Osteocyte (in vitro differentiated cells): ENCODE measurements around the gene CAMK2B. TPM values are rescaled to one million over a fixed set of nuclear protein-coding genes. Genes with fewer than 3 reads are reported as not detected.

Experiments used
- DNase-seq: peaks from one replicate; pipeline ENCODE4 v3.0.0; 2021; ENCODE audit warnings: mixed read lengths; ENCODE audit not compliant: unreplicated experiment; ENCODE audit errors: extremely low spot score
- H3K27ac Mint-ChIP-seq: one replicate; pipeline ENCODE4 v1.8.0; 2021; ENCODE audit warnings: mild to moderate bottlenecking, mixed read lengths; ENCODE audit not compliant: unreplicated experiment
- H3K27me3 Mint-ChIP-seq: one replicate; pipeline ENCODE4 v1.8.0; 2021; ENCODE audit warnings: mixed read lengths; ENCODE audit not compliant: unreplicated experiment
- H3K36me3 Mint-ChIP-seq: one replicate; pipeline ENCODE4 v1.8.0; 2021; ENCODE audit warnings: mixed read lengths; ENCODE audit not compliant: unreplicated experiment
- H3K4me1 Mint-ChIP-seq: one replicate; pipeline ENCODE4 v1.8.0; 2021; ENCODE audit warnings: mixed read lengths; ENCODE audit not compliant: unreplicated experiment
- H3K4me3 Mint-ChIP-seq: one replicate; pipeline ENCODE4 v1.8.0; 2021; ENCODE audit warnings: mild to moderate bottlenecking, moderate library complexity, mixed read lengths; ENCODE audit not compliant: unreplicated experiment
- H3K9me3 Mint-ChIP-seq: one replicate; pipeline ENCODE4 v1.8.0; 2021; ENCODE audit warnings: mixed read lengths; ENCODE audit not compliant: unreplicated experiment
- CTCF ChIP-seq: fragments of 200-600 bp; sonication (generic); IDR thresholded peaks from 2 replicates; pipeline ENCODE4 v1.5.0; 2021; ENCODE audit warnings: antibody characterized with exemption, mild to moderate bottlenecking, moderate library complexity
- total RNA-seq: library from RNA; stranded (reverse); gene quantifications from 2 replicates; pipeline ENCODE4 v1.2.1, GENCODE V29; 2021

The CAMK2B gene
- total RNA-seq, 1 donor from 2014 or later = not detected

GRCh38 chr7:44257618-44258422, 67.6 kb downstream of the CAMK2B start:
- peak overlapping the region; percentile 27 for H3K27ac Mint-ChIP-seq
- no peak for TF ChIP-seq CTCF
- no peaks in the 10 kb centered on the region for H3K27me3 Mint-ChIP-seq
- no peaks in the 10 kb centered on the region for H3K36me3 Mint-ChIP-seq
- H3K4me3 Mint-ChIP-seq = no peak overlapping the region
- DNase-seq = no peak
- H3K4me1 Mint-ChIP-seq = peaks cover 11% of the 10 kb centered on the region
- H3K9me3 Mint-ChIP-seq = no peaks in the 10 kb centered on the region

DNA sequence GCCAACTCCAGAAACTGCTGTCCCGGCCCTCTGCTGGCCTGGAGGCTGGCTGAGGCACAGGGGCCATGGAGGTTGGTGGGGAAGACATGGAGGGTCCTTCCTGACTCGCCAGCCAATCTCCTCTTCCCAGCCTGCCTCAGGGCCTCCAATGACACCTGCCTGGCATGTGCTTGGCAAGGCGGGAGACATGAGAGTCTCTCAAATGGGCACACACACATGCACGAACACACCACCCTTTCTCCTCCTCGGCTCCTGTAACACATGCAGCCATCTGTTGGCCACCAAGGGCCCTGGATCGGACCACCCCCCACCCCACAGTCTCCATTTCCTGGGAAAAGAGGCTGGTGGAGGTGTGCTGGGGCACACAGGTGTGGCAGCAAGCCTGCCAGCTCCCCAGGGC, 68.2 kb downstream of the CAMK2B start:
- Mint-ChIP-seq H3K27ac (no peak overlapping the region), H3K36me3 (no peaks in the 10 kb centered on the region), H3K9me3 (no peaks in the 10 kb centered on the region), H3K27me3 (no peaks in the 10 kb centered on the region), H3K4me3 (no peak overlapping the region), H3K4me1 (peaks cover 11% of the 10 kb centered on the region)
- no peak for TF ChIP-seq CTCF
- no peak for DNase-seq

DNA sequence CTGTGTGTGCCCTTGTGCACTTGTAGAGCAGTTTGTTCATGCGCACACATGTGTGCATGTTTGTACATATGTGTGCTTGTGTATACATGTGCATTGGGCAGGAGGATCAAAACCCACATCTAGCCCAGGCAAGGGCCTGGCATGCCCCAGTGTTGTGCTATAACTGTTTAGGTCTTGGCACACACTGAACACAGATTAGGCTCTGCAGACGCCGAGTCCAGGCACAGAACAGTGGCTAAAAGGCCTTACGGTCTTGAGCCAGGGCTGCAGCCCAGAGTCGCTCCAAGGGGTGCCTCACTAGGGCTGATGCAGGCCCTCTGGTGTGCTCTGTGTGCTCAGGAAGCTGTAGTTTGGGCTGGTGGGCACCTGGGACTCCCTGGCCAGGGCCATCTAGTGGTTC, 68.9 kb downstream of the CAMK2B start:
- H3K36me3 Mint-ChIP-seq = no peaks in the 10 kb centered on the region
- H3K4me1 Mint-ChIP-seq = peaks cover 11% of the 10 kb centered on the region
- no peak for DNase-seq
- H3K9me3 Mint-ChIP-seq = no peaks in the 10 kb centered on the region
- H3K4me3 Mint-ChIP-seq = no peak overlapping the region
- no peaks in the 10 kb centered on the region for H3K27me3 Mint-ChIP-seq
- no peak for TF ChIP-seq CTCF
- H3K27ac Mint-ChIP-seq = no peak overlapping the region

GRCh38 chr7:44251881-44252280, 73.5 kb downstream of the CAMK2B start:
- H3K4me1 Mint-ChIP-seq = no peaks in the 10 kb centered on the region
- no peak for TF ChIP-seq CTCF
- no peaks in the 10 kb centered on the region for H3K36me3 Mint-ChIP-seq
- no peaks in the 10 kb centered on the region for H3K9me3 Mint-ChIP-seq
- H3K27ac Mint-ChIP-seq = no peak overlapping the region
- no peak overlapping the region for H3K4me3 Mint-ChIP-seq
- no peaks in the 10 kb centered on the region for H3K27me3 Mint-ChIP-seq
- DNase-seq = no peak

DNA sequence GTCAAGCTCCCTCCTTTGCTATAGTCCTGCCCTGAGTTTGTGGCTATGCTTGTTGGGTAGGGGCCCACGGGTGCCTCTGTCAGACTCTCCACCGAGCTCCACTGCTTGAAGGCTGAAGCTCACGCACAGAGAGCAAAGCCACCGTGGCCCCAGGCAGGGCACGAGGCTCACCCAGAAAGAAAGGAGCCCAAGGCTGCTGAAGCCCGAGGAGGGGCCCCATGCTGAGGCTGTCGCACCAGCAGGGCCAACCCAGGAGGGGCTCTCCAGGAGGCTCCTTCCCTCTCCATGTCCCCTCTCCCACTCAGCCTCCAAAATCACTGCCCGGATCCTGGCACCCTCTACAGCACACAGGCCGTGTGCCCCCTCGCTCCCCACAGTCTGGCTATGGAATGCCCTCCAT, 74.1 kb downstream of the CAMK2B start:
- H3K4me1 Mint-ChIP-seq = no peaks in the 10 kb centered on the region
- H3K36me3 Mint-ChIP-seq = no peaks in the 10 kb centered on the region
- no peak overlapping the region for H3K4me3 Mint-ChIP-seq
- DNase-seq = no peak
- H3K9me3 Mint-ChIP-seq = no peaks in the 10 kb centered on the region
- H3K27ac Mint-ChIP-seq = no peak overlapping the region
- H3K27me3 Mint-ChIP-seq = no peaks in the 10 kb centered on the region
- TF ChIP-seq CTCF = no peak
